ENCODE data around the gene UPK3A. TPM values are rescaled to one million over a fixed set of nuclear protein-coding genes. Genes with fewer than 3 reads are reported as not detected.

Gene UPK3A
- total and polyA plus RNA-seq, 2 of the 13 experiments (the other 11 are each of a cell fraction or from before 2014, with no cell fraction given) = 10.5 to 13.8 TPM

DNA sequence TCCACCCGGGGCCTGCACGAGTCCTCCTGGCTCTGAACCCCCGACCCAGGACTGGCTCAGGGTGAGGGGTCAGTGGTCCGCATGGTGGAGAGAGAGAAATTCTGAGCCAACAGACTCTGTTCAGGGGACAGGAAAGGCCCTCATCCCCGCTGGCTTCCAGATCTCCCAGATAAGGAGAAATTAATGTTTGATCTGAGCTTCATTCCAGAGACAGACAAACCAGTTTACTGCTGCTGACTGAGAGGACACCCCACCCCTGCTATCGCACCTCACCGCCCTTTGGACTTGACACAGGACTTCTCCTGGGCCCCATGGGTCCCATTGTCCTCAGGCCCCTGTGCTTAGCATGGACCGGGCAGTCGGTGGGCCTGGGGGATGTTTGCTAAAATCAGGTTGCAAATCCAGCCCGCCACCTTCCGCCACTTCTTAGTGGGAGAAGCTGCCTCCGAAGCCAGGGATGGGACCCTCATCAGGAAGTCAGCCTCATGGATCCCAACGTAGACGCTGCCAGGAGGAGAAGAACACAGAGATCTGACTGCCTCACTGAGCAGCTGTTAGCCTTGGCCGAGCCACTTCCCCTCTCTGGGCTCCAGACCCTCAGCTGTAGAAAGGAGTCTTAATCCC, 11.2 kb upstream of the UPK3A start (continued):
- no peak for TF ChIP-seq ZSCAN5A (CRISPR knock-in tag; IDR thresholded peaks at IDR 0.05; ENCODE audit: borderline replicate concordance)
- TF ChIP-seq ETV5 (CRISPR knock-in tag; IDR thresholded peaks at IDR 0.05; ENCODE audit: borderline replicate concordance) = peak; percentile 87
- TF ChIP-seq NR2F6 (IDR thresholded peaks at IDR 0.05) = peak; percentile 87
- TF ChIP-seq NR2F6 (CRISPR knock-in tag; IDR thresholded peaks at IDR 0.05) = peak; percentile 90
- no peak for TF ChIP-seq ZSCAN22 (CRISPR knock-in tag; IDR thresholded peaks at IDR 0.05)
- TF ChIP-seq NONO (IDR thresholded peaks at IDR 0.05) = no peak
- peak; percentile 63 for TF ChIP-seq NONO (CRISPR knock-in tag; conservative IDR thresholded peaks at IDR 0.05)
- no peak for TF ChIP-seq ZBTB44 (CRISPR knock-in tag; IDR thresholded peaks at IDR 0.05)
- TF ChIP-seq GFI1 (CRISPR knock-in tag; IDR thresholded peaks at IDR 0.05; ENCODE audit: borderline replicate concordance) = peak; percentile 87
- TF ChIP-seq, protein P1, sequence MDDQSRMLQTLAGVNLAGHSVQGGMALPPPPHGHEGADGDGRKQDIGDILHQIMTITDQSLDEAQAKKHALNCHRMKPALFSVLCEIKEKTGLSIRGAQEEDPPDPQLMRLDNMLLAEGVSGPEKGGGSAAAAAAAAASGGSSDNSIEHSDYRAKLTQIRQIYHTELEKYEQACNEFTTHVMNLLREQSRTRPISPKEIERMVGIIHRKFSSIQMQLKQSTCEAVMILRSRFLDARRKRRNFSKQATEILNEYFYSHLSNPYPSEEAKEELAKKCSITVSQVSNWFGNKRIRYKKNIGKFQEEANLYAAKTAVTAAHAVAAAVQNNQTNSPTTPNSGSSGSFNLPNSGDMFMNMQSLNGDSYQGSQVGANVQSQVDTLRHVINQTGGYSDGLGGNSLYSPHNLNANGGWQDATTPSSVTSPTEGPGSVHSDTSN (CRISPR knock-in tag; IDR thresholded peaks at IDR 0.05; ENCODE audit: borderline replicate concordance) = no peak
- TF ChIP-seq CHD2 (IDR thresholded peaks at IDR 0.05; ENCODE audit: low read depth, low read length) = peak; percentile 15; the same call in 1 of the 2 replicates
- TF ChIP-seq ZNF121 (CRISPR knock-in tag; IDR thresholded peaks at IDR 0.05) = no peak
- TF ChIP-seq NFKBIZ (CRISPR knock-in tag; IDR thresholded peaks at IDR 0.05) = peak; percentile 80; the same call in 1 of the 2 replicates
- 0 out of 2 replicates have a peak, but pooled peaks have one; percentile 16 for TF ChIP-seq STAT5B (CRISPR knock-in tag; IDR thresholded peaks at IDR 0.05)
- TF ChIP-seq ZNF460 (CRISPR knock-in tag; IDR thresholded peaks at IDR 0.05; ENCODE audit: borderline replicate concordance) = peak; percentile 62; the same call in 1 of the 2 replicates
- TF ChIP-seq ZMYM2 (CRISPR knock-in tag; IDR thresholded peaks at IDR 0.05) = no peak
- TF ChIP-seq ZNF235 (CRISPR knock-in tag; IDR thresholded peaks at IDR 0.05; ENCODE audit: borderline replicate concordance) = peak; percentile 41; the same call in 1 of the 2 replicates
- TF ChIP-seq PRDM10 (CRISPR knock-in tag; IDR thresholded peaks at IDR 0.05; ENCODE audit: low read depth) = peak; percentile 95
- TF ChIP-seq ELF3 (CRISPR knock-in tag; IDR thresholded peaks at IDR 0.05) = peak; percentile 81; the same call in 1 of the 2 replicates
- no peak for TF ChIP-seq FIP1L1 (IDR thresholded peaks at IDR 0.05; ENCODE audit: borderline replicate concordance, insufficient read depth, low read depth, low read length)
- no peak for TF ChIP-seq ZNF564 (CRISPR knock-in tag; IDR thresholded peaks at IDR 0.05)
- no peak for TF ChIP-seq ZNF33B (CRISPR knock-in tag; IDR thresholded peaks at IDR 0.05)
- TF ChIP-seq ZNF569 (CRISPR knock-in tag; IDR thresholded peaks at IDR 0.05; ENCODE audit: borderline replicate concordance) = no peak
